Astrocyte of the spinal cord (primary cell): ENCODE data around the gene GNA14.

Source experiments
- DNase-seq: peaks from one replicate; pipeline ENCODE4 v3.0.0; 2011; ENCODE audit warnings: low read depth, low spot score
- H3K4me3 ChIP-seq: 2 replicates; pipeline ENCODE4 v1.5.1; 2011; ENCODE audit warnings: low read depth, mild to moderate bottlenecking, low read length, moderate library complexity
- in situ Hi-C: cut with HindIII; loops from 2 replicates; pipeline ENCODE4 v1.10.0; 2017; ENCODE audit warnings: low sequenced_read_pairs
- TF ChIP-seq, protein P1 (sequence below): IDR thresholded peaks from 2 replicates; pipeline ENCODE4 v1.5.1; 2012; ENCODE audit warnings: low read depth, mild to moderate bottlenecking, low read length, inconsistent platforms

The GNA14 gene

DNA sequence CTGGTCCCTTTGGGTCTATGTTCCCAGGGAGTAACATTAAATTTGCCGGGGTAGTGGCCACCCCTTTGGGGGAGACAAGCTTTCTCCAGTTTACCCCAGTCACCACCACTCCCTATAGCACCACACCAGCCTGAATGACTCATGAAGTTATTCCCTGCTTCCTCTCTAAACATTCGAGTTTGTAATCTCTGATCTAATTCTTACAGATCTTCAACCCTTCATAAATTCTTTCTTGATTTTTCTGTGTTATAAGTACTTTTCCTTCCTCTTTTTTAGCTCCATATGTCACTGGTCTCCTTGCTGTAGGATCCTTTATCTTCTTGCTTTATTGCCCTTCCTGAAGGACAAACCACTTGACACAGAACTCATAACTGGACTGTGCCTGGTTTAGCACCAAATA, 55.6 kb downstream of the GNA14 start:
- DNase-seq, result no peak
- no peak overlapping the region for H3K4me3 ChIP-seq
- in situ Hi-C loops, result no loop called here
- TF ChIP-seq, protein P1, sequence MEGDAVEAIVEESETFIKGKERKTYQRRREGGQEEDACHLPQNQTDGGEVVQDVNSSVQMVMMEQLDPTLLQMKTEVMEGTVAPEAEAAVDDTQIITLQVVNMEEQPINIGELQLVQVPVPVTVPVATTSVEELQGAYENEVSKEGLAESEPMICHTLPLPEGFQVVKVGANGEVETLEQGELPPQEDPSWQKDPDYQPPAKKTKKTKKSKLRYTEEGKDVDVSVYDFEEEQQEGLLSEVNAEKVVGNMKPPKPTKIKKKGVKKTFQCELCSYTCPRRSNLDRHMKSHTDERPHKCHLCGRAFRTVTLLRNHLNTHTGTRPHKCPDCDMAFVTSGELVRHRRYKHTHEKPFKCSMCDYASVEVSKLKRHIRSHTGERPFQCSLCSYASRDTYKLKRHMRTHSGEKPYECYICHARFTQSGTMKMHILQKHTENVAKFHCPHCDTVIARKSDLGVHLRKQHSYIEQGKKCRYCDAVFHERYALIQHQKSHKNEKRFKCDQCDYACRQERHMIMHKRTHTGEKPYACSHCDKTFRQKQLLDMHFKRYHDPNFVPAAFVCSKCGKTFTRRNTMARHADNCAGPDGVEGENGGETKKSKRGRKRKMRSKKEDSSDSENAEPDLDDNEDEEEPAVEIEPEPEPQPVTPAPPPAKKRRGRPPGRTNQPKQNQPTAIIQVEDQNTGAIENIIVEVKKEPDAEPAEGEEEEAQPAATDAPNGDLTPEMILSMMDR, result no peak

DNA sequence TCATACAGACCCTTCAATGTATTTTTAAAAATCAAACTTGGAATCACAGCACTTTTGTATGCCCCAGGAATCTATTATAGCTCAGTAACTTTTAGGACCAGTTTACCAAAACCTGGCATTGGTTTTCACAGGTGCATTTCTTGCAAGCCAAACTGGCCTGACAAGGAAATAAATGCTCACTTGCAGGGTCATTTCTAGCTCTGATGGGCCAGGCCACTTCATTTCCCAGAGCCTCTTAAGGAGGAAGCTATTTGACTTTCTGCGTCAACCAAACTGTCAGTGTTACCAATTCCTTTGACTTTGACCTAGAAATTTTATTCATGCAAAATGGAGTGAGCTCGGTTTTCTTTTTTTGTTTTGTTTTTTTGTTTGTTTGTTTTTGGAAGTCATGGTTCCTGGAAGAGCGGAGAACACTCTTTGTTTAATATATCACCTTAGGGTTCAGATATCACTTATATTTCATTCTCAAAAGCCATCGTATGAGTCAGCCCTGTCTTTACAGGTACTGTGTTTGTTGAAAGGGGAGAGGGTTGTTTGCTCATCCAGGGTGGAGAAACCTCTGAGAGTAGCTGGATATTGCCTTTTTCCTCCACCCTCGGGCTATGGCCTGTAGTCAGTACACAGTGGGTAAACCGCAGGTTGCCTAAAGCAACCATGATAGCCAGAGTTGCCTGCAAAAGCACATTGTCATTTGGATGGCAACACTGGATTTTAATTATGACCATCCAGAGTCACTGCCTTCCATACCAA, 58.9 kb downstream of the GNA14 start:
- TF ChIP-seq, protein P1, result no peak
- in situ Hi-C loops, result no loop called here
- DNase-seq, result no peak
- H3K4me3 ChIP-seq, result no peak overlapping the region

- in situ Hi-C loops, result no loop called here
- TF ChIP-seq, protein P1, result no peak
- H3K4me3 ChIP-seq, result no peak overlapping the region
- peak; percentile 74 for DNase-seq
These were observed 59.7 kb downstream of the GNA14 start for GRCh38 chr9:77588271-77588937.

DNA sequence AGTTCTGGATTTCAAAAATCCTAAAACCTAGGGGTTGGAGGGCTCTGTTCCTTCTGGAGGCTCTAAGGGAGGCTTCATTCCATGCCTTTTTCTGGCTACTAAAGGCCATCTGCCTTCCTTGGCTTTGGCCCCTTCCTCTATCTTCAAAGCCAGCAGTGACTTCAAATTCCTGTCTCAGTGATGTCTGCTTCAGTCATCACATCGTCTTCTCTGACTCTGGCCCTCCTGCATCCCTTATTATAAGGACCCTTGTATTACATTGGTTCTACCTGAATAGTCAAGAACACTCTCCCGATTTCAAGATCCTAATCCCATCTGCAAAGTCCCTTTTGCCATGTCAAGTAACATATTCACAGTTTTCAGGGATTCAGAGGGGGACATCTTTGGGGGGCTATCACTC, 60.3 kb downstream of the GNA14 start:
- in situ Hi-C loops, result no loop called here
- no peak for DNase-seq
- TF ChIP-seq, protein P1, result no peak
- no peak overlapping the region for H3K4me3 ChIP-seq

DNA sequence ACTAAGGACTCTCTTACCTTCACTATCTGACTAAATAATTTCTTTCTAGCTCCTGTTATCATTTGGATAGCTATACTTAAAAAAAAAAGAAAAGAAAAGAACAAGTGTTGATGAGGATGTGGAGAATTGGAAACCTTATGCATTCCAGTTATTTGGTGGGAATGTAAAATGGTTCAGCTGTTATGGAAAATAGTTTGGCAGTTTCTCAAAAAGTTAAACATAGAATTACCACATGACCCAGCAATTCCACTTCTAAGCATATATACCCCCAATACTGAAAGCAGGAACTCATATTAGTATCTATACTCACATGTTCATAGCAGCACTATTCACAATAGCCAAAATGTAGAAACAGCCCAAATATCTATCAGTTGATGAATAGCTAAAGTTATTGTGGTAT, 61.1 kb downstream of the GNA14 start:
- no peak for DNase-seq
- no peak overlapping the region for H3K4me3 ChIP-seq
- TF ChIP-seq, protein P1, result no peak
- in situ Hi-C loops, result no loop called here

DNA sequence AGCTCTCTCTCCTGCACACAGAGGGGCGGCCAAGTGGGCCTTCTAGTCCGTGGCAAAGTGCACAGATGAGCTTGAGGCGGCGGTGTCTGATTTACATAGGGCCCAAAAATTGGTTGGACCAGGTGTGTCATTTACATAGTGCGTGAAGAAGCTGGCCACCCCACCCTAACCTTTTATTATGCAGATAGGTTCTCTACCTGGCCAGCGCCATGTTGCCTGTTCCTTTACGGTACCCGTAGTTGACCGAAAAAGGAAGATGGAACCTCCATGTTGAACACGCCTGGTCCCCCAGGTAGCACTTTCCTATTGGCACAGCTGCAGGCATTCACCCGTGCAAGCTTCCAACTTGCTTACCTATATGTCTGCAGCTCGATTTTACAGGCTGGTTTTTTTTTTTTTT, 61.5 kb downstream of the GNA14 start:
- no peak overlapping the region for H3K4me3 ChIP-seq
- in situ Hi-C loops, result no loop called here
- TF ChIP-seq, protein P1, result no peak
- no peak for DNase-seq
